H1 (cell line): ENCODE measurements around the gene IMP3. TPM values are rescaled to one million over a fixed set of nuclear protein-coding genes. Genes with fewer than 3 reads are reported as not detected.

Source experiments
- CTCF ChIA-PET: fragments of 300-600 bp; sonication (Branson Sonifier 250); formaldehyde crosslinking; loops from one replicate; lab custom pipeline; 2021; ENCODE audit not compliant: partially characterized antibody; lab: Charles Lee
- POLR2A ChIA-PET: fragments of 300-600 bp; sonication (Branson Sonifier 250); formaldehyde crosslinking; loops from one replicate; lab custom pipeline; 2021; ENCODE audit warnings: inconsistent platforms; ENCODE audit not compliant: partially characterized antibody; lab: Charles Lee
- DNase-seq, 2 experiments: peaks; one replicate each; pipeline versions ENCODE4 v3.0.0 to v3.0.0-alpha.2; 2010 to 2022; ENCODE audit warnings: low spot score in 2 of 2, low read depth in 1 of 2, mixed read lengths in 1 of 2
- FAIRE-seq: peaks from 2 replicates; lab custom pipeline; 2011; peaks lifted over from hg19 to GRCh38; lab: Jason Lieb, UNC
- H2AFZ ChIP-seq: 2 replicates; pipeline ENCODE4 v1.8.1; 2012; ENCODE audit warnings: low read length, inconsistent platforms
- H2AK5ac ChIP-seq: 2 replicates; pipeline ENCODE4 v1.6.1; 2013; ENCODE audit warnings: low read depth, low read length
- H2BK120ac ChIP-seq: replicated peaks from 2 replicates; pipeline ENCODE3; 2013; ENCODE audit warnings: low read depth, low read length, inconsistent platforms
- H2BK12ac ChIP-seq: 2 replicates; pipeline ENCODE4 v1.6.1; 2013; ENCODE audit warnings: low read depth, low read length
- H2BK15ac ChIP-seq: 2 replicates; pipeline ENCODE4 v1.6.1; 2013; ENCODE audit warnings: low read length
- H2BK20ac ChIP-seq: 2 replicates; pipeline ENCODE4 v1.6.1; 2013; ENCODE audit warnings: low read length
- H2BK5ac ChIP-seq: 2 replicates; pipeline ENCODE4 v1.6.1; 2013; ENCODE audit warnings: low read depth, low read length
- H3K14ac ChIP-seq: 2 replicates; pipeline ENCODE4 v1.6.1; 2013; ENCODE audit warnings: inconsistent platforms; ENCODE audit not compliant: insufficient read length
- H3K18ac ChIP-seq: 2 replicates; pipeline ENCODE4 v1.6.1; 2013; ENCODE audit warnings: low read length; ENCODE audit errors: extremely low read depth
- H3K23ac ChIP-seq: 2 replicates; pipeline ENCODE4 v1.6.1; 2013; ENCODE audit warnings: inconsistent platforms; ENCODE audit not compliant: insufficient read length
- H3K23me2 ChIP-seq: 2 replicates; pipeline ENCODE4 v1.6.1; 2013; ENCODE audit warnings: low read depth, low read length
- H3K27ac ChIP-seq: 2 replicates; pipeline ENCODE4 v1.6.1; 2011; ENCODE audit warnings: low read depth, low read length, inconsistent platforms
- H3K27me3 ChIP-seq, 4 experiments: replicated peaks in 1 of 4; 1 replicate in 1 of 4; 2 replicates in 3 of 4; pipeline versions ENCODE4 v1.6.1 to v1.8.1; 2011 to 2013; ENCODE audit warnings: low read length in 3 of 4, mild to moderate bottlenecking in 3 of 4, inconsistent platforms in 2 of 4, mixed read lengths in 2 of 4, moderate library complexity in 1 of 4; ENCODE audit not compliant: control insufficient read depth in 3 of 4, insufficient read depth in 3 of 4; ENCODE audit errors: extremely low read depth in 1 of 4
- H3K36me3 ChIP-seq, 4 experiments: 2 replicates each; pipeline versions ENCODE4 v1.6.1 to v1.8.1; 2011 to 2013; ENCODE audit warnings: mild to moderate bottlenecking in 4 of 4, low read length in 3 of 4, moderate library complexity in 2 of 4, control low read depth in 1 of 4, inconsistent platforms in 1 of 4; ENCODE audit not compliant: insufficient read depth in 4 of 4, control insufficient read depth in 2 of 4
- H3K4ac ChIP-seq: replicated peaks from 2 replicates; pipeline ENCODE3; 2013; ENCODE audit warnings: low read length, low read depth, mixed read lengths, inconsistent platforms; ENCODE audit not compliant: insufficient read length
- H3K4me1 ChIP-seq, 4 experiments: replicated peaks in 1 of 4; 1 replicate in 1 of 4; 2 replicates in 3 of 4; pipeline versions ENCODE4 v1.6.1 to v1.8.1; 2011 to 2013; ENCODE audit warnings: low read length in 3 of 4, inconsistent platforms in 2 of 4, mixed read lengths in 1 of 4; ENCODE audit not compliant: insufficient read depth in 4 of 4, control insufficient read depth in 3 of 4
- H3K4me2 ChIP-seq, 2 experiments: 2 replicates each; pipeline versions ENCODE4 v1.6.1 to v1.8.1; 2011 to 2013; ENCODE audit warnings: low read depth in 2 of 2, low read length in 2 of 2, control low read depth in 1 of 2, inconsistent platforms in 1 of 2, mild to moderate bottlenecking in 1 of 2; ENCODE audit not compliant: insufficient read depth in 1 of 2
- H3K4me3 ChIP-seq, 4 experiments: fragments of 200-600, 300-600 bp in 1 of 4; sonication (generic), shearing (Covaris generic), sonication (Bioruptor Twin) in 1 of 4; 2 replicates each; pipeline versions ENCODE4 v1.5.1 to v1.8.1; 2011 to 2016; ENCODE audit warnings: low read length in 4 of 4, low read depth in 3 of 4, control low read depth in 2 of 4, inconsistent platforms in 2 of 4, mild to moderate bottlenecking in 2 of 4, mixed read lengths in 1 of 4, moderate library complexity in 1 of 4; ENCODE audit not compliant: insufficient read depth in 2 of 4; ENCODE audit errors: extremely low read depth in 1 of 4
- H3K56ac ChIP-seq: replicated peaks from 2 replicates; pipeline ENCODE3; 2013; ENCODE audit warnings: low read depth, mild to moderate bottlenecking, mixed read lengths, low read length, inconsistent platforms; ENCODE audit not compliant: insufficient read length
- H3K79me1 ChIP-seq: 2 replicates; pipeline ENCODE4 v1.6.1; 2013; ENCODE audit warnings: low read depth, low read length, control low read depth
- H3K79me2 ChIP-seq, 2 experiments: 2 replicates each; pipeline versions ENCODE4 v1.6.1 to v1.8.1; 2012 to 2013; ENCODE audit warnings: low read length in 2 of 2, mild to moderate bottlenecking in 2 of 2, inconsistent platforms in 1 of 2; ENCODE audit not compliant: insufficient read depth in 2 of 2, control insufficient read depth in 1 of 2
- H3K9ac ChIP-seq, 4 experiments: replicated peaks in 1 of 4; 1 replicate in 1 of 4; 2 replicates in 3 of 4; pipeline versions ENCODE4 v1.6.1 to v1.8.1; 2011 to 2013; ENCODE audit warnings: low read depth in 3 of 4, low read length in 3 of 4, control low read depth in 2 of 4, mild to moderate bottlenecking in 2 of 4, moderate library complexity in 2 of 4, inconsistent platforms in 1 of 4; ENCODE audit errors: extremely low read depth in 1 of 4
- H3K9me3 ChIP-seq, 2 experiments: 2 replicates each; pipeline versions ENCODE4 v1.6.1 to v1.8.1; 2012 to 2013; ENCODE audit warnings: mild to moderate bottlenecking in 2 of 2, moderate library complexity in 2 of 2, control low read depth in 1 of 2, inconsistent platforms in 1 of 2, low read depth in 1 of 2, low read length in 1 of 2, mixed read lengths in 1 of 2; ENCODE audit not compliant: insufficient read depth in 2 of 2
- H4K20me1 ChIP-seq, 2 experiments: replicated peaks in 1 of 2; 2 replicates each; pipeline versions ENCODE3 to v1.8.1; 2011 to 2013; ENCODE audit warnings: inconsistent platforms in 2 of 2, low read length in 2 of 2, mild to moderate bottlenecking in 1 of 2; ENCODE audit not compliant: insufficient read depth in 2 of 2, control insufficient read depth in 1 of 2
- H4K5ac ChIP-seq: 2 replicates; pipeline ENCODE4 v1.6.1; 2013; ENCODE audit warnings: low read length, low read depth, mixed read lengths, inconsistent platforms; ENCODE audit not compliant: insufficient read length
- H4K8ac ChIP-seq: 2 replicates; pipeline ENCODE4 v1.8.0; 2013; ENCODE audit warnings: mild to moderate bottlenecking, moderate library complexity, low read length, inconsistent platforms; ENCODE audit not compliant: insufficient read depth; ENCODE audit errors: extremely low read depth
- H4K91ac ChIP-seq: replicated peaks from 2 replicates; pipeline ENCODE3; 2013; ENCODE audit warnings: low read length, mixed read lengths, inconsistent platforms; ENCODE audit not compliant: insufficient read length
- CBX5 ChIP-seq: fragments of 300-800, 300-1000 bp; sonication (generic); IDR thresholded peaks from 2 replicates; pipeline ENCODE4 v1.7.1; 2016; ENCODE audit warnings: antibody characterized with exemption, low read length, low read depth
- PHF8 ChIP-seq: fragments of 200-600 bp; sonication (generic); conservative IDR thresholded peaks from 2 replicates; pipeline ENCODE4 v1.7.1; 2012; ENCODE audit warnings: low read depth, mild to moderate bottlenecking, inconsistent platforms, low read length, moderate library complexity
- SP2 ChIP-seq: IDR thresholded peaks from 2 replicates; pipeline ENCODE4 v1.6.1; 2012; ENCODE audit warnings: mild to moderate bottlenecking, low read length, inconsistent platforms
- WGBS, 2 experiments: shearing (Covaris generic) in 1 of 2; methylation state at CpG; one replicate each; pipeline versions ENCODE4 v1.1.6 to v1.1.7; 2013 to 2015; ENCODE audit warnings: low lambda C conversion rate in 2 of 2, mixed read lengths in 2 of 2, inconsistent platforms in 1 of 2, low coverage in 1 of 2, missing lambda C conversion rate in 1 of 2; ENCODE audit not compliant: insufficient replicate concordance in 2 of 2, insufficient coverage in 1 of 2, insufficient read length in 1 of 2; ENCODE audit errors: extremely low coverage in 1 of 2, missing lambda C conversion rate in 1 of 2; 5-methylcytosine and 5-hydroxymethylcytosine counted together
- polyA plus RNA-seq, 7 experiments: library from polyadenylated mRNA; depleted of rRNA in 3 of 7; stranded (reverse) in 5 of 7; unstranded in 2 of 7; fragments of >200 nt in 5 of 7; fragments of 200-250 nt in 2 of 7; gene quantifications; 1 replicate in 5 of 7; 2 replicates in 1 of 7; 4 replicates in 1 of 7; pipeline versions ENCODE4 v1.2.1 to v1.2.3, GENCODE V29; 2011 to 2013; ENCODE audit warnings: missing spikeins in 2 of 7, mixed read lengths in 2 of 7
- total RNA-seq: library from RNA; stranded (reverse); fragmentation: NEBNext Ultra II Directional; extraction: Animal tissue kit (Norgen Biotek cat#: 25700); gene quantifications from 2 replicates; pipeline ENCODE4 v1.2.1, GENCODE V29; 2021

The IMP3 gene
- total and polyA plus RNA-seq, 2 of the 8 experiments (the other 6 are each of a cell fraction or from before 2014, with no cell fraction given), result 114 to 273 TPM

GRCh38 chr15:75649848-75650247 is 9.8 kb upstream of the IMP3 start:
- H2BK12ac ChIP-seq, result no peak overlapping the region
- H2BK120ac ChIP-seq, result no peak overlapping the region
- H4K8ac ChIP-seq, result peak overlapping the region; percentile 62; the same call in 1 of the 2 replicates
- peaks cover 14% of the 10 kb centered on the region for H3K79me1 ChIP-seq
- no peak overlapping the region for H3K18ac ChIP-seq
- H3K14ac ChIP-seq, result no peak overlapping the region
- WGBS, 2 experiments, result 94% methylated on average over 18 of the region's 18 CpGs; no CpG with 5 or more reads in 1 of the 2 experiments
- no peak overlapping the region for H3K4ac ChIP-seq
- H3K9me3 ChIP-seq, result no peaks in the 10 kb centered on the region
- H3K56ac ChIP-seq, result no peak overlapping the region
- H2BK5ac ChIP-seq, result no peak overlapping the region; the same call in 1 of the 2 replicates
- H2BK20ac ChIP-seq, result no peak overlapping the region
- FAIRE-seq, result no peak
- ChIA-PET CTCF (interaction anchor here (0.6 to 1.4 kb wide), 4 partner anchors 10 to 152 kb away, joined by 3 to 5 read pairs (median 4); partner anchors contain the start of gene IMP3), POLR2A (interaction anchor here (0.7 to 5.5 kb wide), 5 partner anchors 10 to 197 kb away, joined by 3 to 41 read pairs (median 4); partner anchors contain the start of genes IMP3 and SNUPN)
- H3K4me1 ChIP-seq, result peaks cover 9 to 32% (median 21%) of the 10 kb centered on the region in 4 experiments
- H3K27ac ChIP-seq, result no peak overlapping the region
- no peak for DNase-seq
- TF ChIP-seq CBX5, result no peak
- 0 out of 2 replicates have a peak, but pooled peaks have one; percentile 24 for TF ChIP-seq PHF8
- TF ChIP-seq SP2, result no peak
- H4K5ac ChIP-seq, result no peak overlapping the region
- H3K9ac ChIP-seq, result no peak overlapping the region; a peak in 2 of 7 replicates
- no peak overlapping the region for H3K23ac ChIP-seq
- no peak overlapping the region for H3K4me3 ChIP-seq
- no peak overlapping the region for H2AK5ac ChIP-seq
- peaks cover 0 to 14% (median 10%) of the 10 kb centered on the region in 4 experiments; a peak in 6 of 7 replicates for H3K27me3 ChIP-seq
- H2AFZ ChIP-seq, result no peak overlapping the region
- H4K20me1 ChIP-seq, result peaks cover 4 to 20% of the 10 kb centered on the region in 2 experiments
- peaks cover 0 to 14% (median 0%) of the 10 kb centered on the region in 4 experiments; a peak in 3 of 8 replicates for H3K36me3 ChIP-seq
- peak overlapping the region in 1 of 2 experiments; percentile 100; a peak in 2 of 4 replicates for H3K4me2 ChIP-seq
- H3K23me2 ChIP-seq, result peaks cover 10% of the 10 kb centered on the region; the same call in 1 of the 2 replicates
- H3K79me2 ChIP-seq, result peaks cover 0 to 58% of the 10 kb centered on the region in 2 experiments; a peak in 3 of 4 replicates
- H2BK15ac ChIP-seq, result no peak overlapping the region
- H4K91ac ChIP-seq, result no peak overlapping the region
